MCF 10A (cell line): ENCODE measurements around the gene FAM3A. TPM values are rescaled to one million over a fixed set of nuclear protein-coding genes. Genes with fewer than 3 reads are reported as not detected.
"Not testable (repeated sequence)": the region's sequence is repeated elsewhere in the genome, so short reads cannot be mapped to it uniquely, and the experiment has no call there.

Experiments
- BruUV-seq: library from RNA; stranded (reverse); fragments of 400-500 nt; replicated peaks from 2 replicates; lab custom pipeline; 2021; lab: Mats Ljungman, UMichigan
- CTCF ChIA-PET: fragments of 300-600 bp; sonication (Branson Sonifier 250); formaldehyde crosslinking; extraction: SDS; loops from one replicate; lab custom pipeline; 2021; ENCODE audit warnings: antibody characterized with exemption, inconsistent platforms; lab: Yijun Ruan, JAX
- POLR2A ChIA-PET: fragments of 300-600, 350-650 bp; sonication (Branson Sonifier 250); formaldehyde crosslinking; extraction: SDS; loops from one replicate; lab custom pipeline; 2020; ENCODE audit warnings: antibody characterized with exemption, inconsistent platforms; lab: Yijun Ruan, JAX
- DNase-seq: peaks from one replicate; pipeline ENCODE4 v3.0.0-alpha.2; 2018; ENCODE audit not compliant: unreplicated experiment
- H3K27ac Mint-ChIP-seq: one replicate; pipeline ENCODE4 v1.8.0; 2022; ENCODE audit warnings: mild to moderate bottlenecking, low read depth, mixed read lengths; ENCODE audit not compliant: unreplicated experiment
- H3K27me3 Mint-ChIP-seq: one replicate; pipeline ENCODE4 v1.8.0; 2022; ENCODE audit warnings: mixed read lengths; ENCODE audit not compliant: insufficient read depth, unreplicated experiment
- H3K36me3 Mint-ChIP-seq: one replicate; pipeline ENCODE4 v1.8.0; 2022; ENCODE audit warnings: mild to moderate bottlenecking, moderate library complexity, mixed read lengths; ENCODE audit not compliant: insufficient read depth, unreplicated experiment
- H3K4me1 Mint-ChIP-seq: one replicate; pipeline ENCODE4 v1.8.0; 2022; ENCODE audit warnings: mixed read lengths; ENCODE audit not compliant: insufficient read depth, unreplicated experiment
- H3K4me3 Mint-ChIP-seq: one replicate; pipeline ENCODE4 v1.8.0; 2022; ENCODE audit warnings: mild to moderate bottlenecking, moderate library complexity, mixed read lengths; ENCODE audit not compliant: unreplicated experiment
- H3K9me3 Mint-ChIP-seq: one replicate; pipeline ENCODE4 v1.8.0; 2022; ENCODE audit warnings: mixed read lengths; ENCODE audit not compliant: unreplicated experiment
- CTCF ChIP-seq: fragments of 200-600 bp; IDR thresholded peaks from one replicate; pipeline ENCODE4 v1.8.0; 2022; ENCODE audit warnings: antibody characterized with exemption, mild to moderate bottlenecking; ENCODE audit not compliant: unreplicated experiment
- intact Hi-C: fragments of 100-400 bp; cut with micrococcal nuclease; formaldehyde crosslinking; loops from 2 replicates; pipeline ENCODE4 v1.14.1; 2022
- total RNA-seq: library from RNA; stranded (reverse); gene quantifications from 2 replicates; pipeline ENCODE4 v1.2.3, GENCODE V29; 2022

FAM3A gene
- total RNA-seq, 1 experiment from 2014 or later, result 40.9 TPM

- BruUV-seq, result no TSS peak
- no peak for TF ChIP-seq CTCF
- Mint-ChIP-seq H3K36me3 (peaks cover 10% of the 10 kb centered on the region), H3K27ac (no peak overlapping the region), H3K9me3 (no peaks in the 10 kb centered on the region), H3K4me1 (no peaks in the 10 kb centered on the region), H3K27me3 (no peaks in the 10 kb centered on the region), H3K4me3 (no peak overlapping the region)
- CTCF ChIA-PET, result no interaction called here
- DNase-seq, result no peak
- POLR2A ChIA-PET, result interaction anchor here (0.6 kb wide), 1 partner anchor 91 kb away, joined by 3 read pairs; no protein-coding TSS in a partner anchor
- intact Hi-C loops, result no loop called here
Measured at GRCh38 chrX:154502098-154502497, 13.9 kb downstream of the FAM3A start.

GRCh38 chrX:154501423-154501822 lies 14.6 kb downstream of the FAM3A start:
- CTCF ChIA-PET, POLR2A ChIA-PET, H3K4me3 Mint-ChIP-seq, BruUV-seq, H3K27me3 Mint-ChIP-seq, H3K27ac Mint-ChIP-seq, intact Hi-C loops, DNase-seq, H3K9me3 Mint-ChIP-seq, H3K36me3 Mint-ChIP-seq, H3K4me1 Mint-ChIP-seq: not testable (repeated sequence)

GRCh38 chrX:154496591-154497137 lies 19.4 kb downstream of the FAM3A start:
- BruUV-seq, H3K36me3 Mint-ChIP-seq, H3K4me3 Mint-ChIP-seq, H3K9me3 Mint-ChIP-seq, intact Hi-C loops, DNase-seq, POLR2A ChIA-PET, H3K4me1 Mint-ChIP-seq, H3K27ac Mint-ChIP-seq: not testable (repeated sequence)
- CTCF ChIA-PET, result interaction anchor here (0.5 kb wide), 1 partner anchor 198 kb away, joined by 4 read pairs; no protein-coding TSS in a partner anchor
- H3K27me3 Mint-ChIP-seq, result peaks cover 23% of the 10 kb centered on the region

GRCh38 chrX:154495472-154495922 lies 20.5 kb downstream of the FAM3A start:
- H3K4me3 Mint-ChIP-seq, result no peak overlapping the region
- H3K36me3 Mint-ChIP-seq, result no peaks in the 10 kb centered on the region
- H3K27ac Mint-ChIP-seq, result no peak overlapping the region
- POLR2A ChIA-PET, result no interaction called here
- H3K4me1 Mint-ChIP-seq, result no peaks in the 10 kb centered on the region
- no peaks in the 10 kb centered on the region for H3K9me3 Mint-ChIP-seq
- peaks cover 23% of the 10 kb centered on the region for H3K27me3 Mint-ChIP-seq
- DNase-seq, result no peak
- BruUV-seq, result no TSS peak
- TF ChIP-seq CTCF, result no peak
- intact Hi-C loops, result no loop called here
- CTCF ChIA-PET, result interaction anchor here (0.6 to 0.7 kb wide), 3 partner anchors 15 to 66 kb away, joined by 3 read pairs; no protein-coding TSS in a partner anchor

GRCh38 chrX:154494715-154495114 lies 21.3 kb downstream of the FAM3A start:
- ChIA-PET POLR2A (no interaction called here), CTCF (interaction anchor here (0.6 kb wide), 1 partner anchor 16 kb away, joined by 3 read pairs; no protein-coding TSS in a partner anchor)
- no peaks in the 10 kb centered on the region for H3K9me3 Mint-ChIP-seq
- no TSS peak for BruUV-seq
- intact Hi-C loops, result no loop called here
- no peaks in the 10 kb centered on the region for H3K4me1 Mint-ChIP-seq
- peaks cover 23% of the 10 kb centered on the region for H3K27me3 Mint-ChIP-seq
- H3K27ac Mint-ChIP-seq, result no peak overlapping the region
- no peaks in the 10 kb centered on the region for H3K36me3 Mint-ChIP-seq
- no peak for TF ChIP-seq CTCF
- no peak for DNase-seq
- no peak overlapping the region for H3K4me3 Mint-ChIP-seq
